Trophoblast cell (in vitro differentiated cells and primary cell): Measurements from ENCODE around the gene ADPRS.
A peak's percentile ranks its signal among the peaks of the same experiment; 100 is the strongest.

Source experiments
- DNase-seq, 2 donors: peaks; one replicate each; pipeline ENCODE4 v3.0.0-alpha.2; 2016
- H2AFZ ChIP-seq: 2 replicates; pipeline ENCODE4 v1.6.1; 2013; ENCODE audit warnings: low read length, moderate library complexity, mild to moderate bottlenecking; ENCODE audit not compliant: insufficient read depth, poor library complexity
- H2AK5ac ChIP-seq: 2 replicates; pipeline ENCODE4 v1.6.1; 2013; ENCODE audit warnings: mild to moderate bottlenecking, low read length
- H2BK120ac ChIP-seq: 2 replicates; pipeline ENCODE4 v1.6.1; 2013; ENCODE audit warnings: low read length, mild to moderate bottlenecking, moderate library complexity; ENCODE audit not compliant: insufficient read depth, poor library complexity
- H2BK12ac ChIP-seq: 2 replicates; pipeline ENCODE4 v1.6.1; 2013; ENCODE audit warnings: mild to moderate bottlenecking, low read length, moderate library complexity
- H2BK5ac ChIP-seq: 2 replicates; pipeline ENCODE4 v1.6.1; 2013; ENCODE audit warnings: low read length, low read depth, moderate library complexity, mild to moderate bottlenecking; ENCODE audit not compliant: poor library complexity
- H3K14ac ChIP-seq: 2 replicates; pipeline ENCODE4 v1.6.1; 2013; ENCODE audit warnings: mild to moderate bottlenecking, low read length
- H3K18ac ChIP-seq: 2 replicates; pipeline ENCODE4 v1.6.1; 2013; ENCODE audit warnings: mild to moderate bottlenecking, low read length
- H3K23ac ChIP-seq: 2 replicates; pipeline ENCODE4 v1.6.1; 2013; ENCODE audit warnings: low read length
- H3K27ac ChIP-seq: 2 replicates; pipeline ENCODE4 v1.5.1; 2013; ENCODE audit warnings: low read depth, mild to moderate bottlenecking, inconsistent platforms, low read length, moderate library complexity
- H3K27me3 ChIP-seq: 2 replicates; pipeline ENCODE4 v1.6.1; 2013; ENCODE audit warnings: inconsistent platforms, mild to moderate bottlenecking, low read length, moderate library complexity; ENCODE audit not compliant: insufficient read depth
- H3K36me3 ChIP-seq, 2 experiments: 1 replicate in 1 of 2; 2 replicates in 1 of 2; pipeline ENCODE4 v1.6.1; 2013; ENCODE audit warnings: low read length in 2 of 2, mild to moderate bottlenecking in 2 of 2, moderate library complexity in 1 of 2; ENCODE audit not compliant: insufficient read depth in 2 of 2, control insufficient read depth in 1 of 2
- H3K4ac ChIP-seq: 2 replicates; pipeline ENCODE4 v1.6.1; 2013; ENCODE audit warnings: low read depth, mild to moderate bottlenecking, low read length, moderate library complexity
- H3K4me1 ChIP-seq, 2 experiments: 1 replicate in 1 of 2; 2 replicates in 1 of 2; pipeline ENCODE4 v1.6.1; 2013; ENCODE audit warnings: low read length in 2 of 2, mild to moderate bottlenecking in 2 of 2, moderate library complexity in 1 of 2; ENCODE audit not compliant: insufficient read depth in 2 of 2, control insufficient read depth in 1 of 2
- H3K4me2 ChIP-seq: 2 replicates; pipeline ENCODE4 v1.6.1; 2013; ENCODE audit warnings: inconsistent platforms, mild to moderate bottlenecking, low read length, moderate library complexity
- H3K4me3 ChIP-seq: 2 replicates; pipeline ENCODE4 v1.5.1; 2013; ENCODE audit warnings: mild to moderate bottlenecking, low read depth, low read length, inconsistent platforms
- H3K79me1 ChIP-seq: one replicate; pipeline ENCODE4 v1.6.1; 2013; ENCODE audit warnings: low read length
- H3K79me2 ChIP-seq: 2 replicates; pipeline ENCODE4 v1.6.1; 2013; ENCODE audit warnings: low read length, mild to moderate bottlenecking; ENCODE audit not compliant: control insufficient read depth, insufficient read depth, poor library complexity
- H3K9ac ChIP-seq: 2 replicates; pipeline ENCODE4 v1.6.1; 2013; ENCODE audit warnings: mild to moderate bottlenecking, low read length
- H3K9me3 ChIP-seq: 2 replicates; pipeline ENCODE4 v1.6.1; 2013; ENCODE audit warnings: low read depth, mild to moderate bottlenecking, control low read depth, inconsistent platforms, low read length; ENCODE audit not compliant: insufficient read depth
- H4K12ac ChIP-seq: 2 replicates; pipeline ENCODE4 v1.6.1; 2013; ENCODE audit warnings: low read depth, mild to moderate bottlenecking, low read length, moderate library complexity
- H4K8ac ChIP-seq: 2 replicates; pipeline ENCODE4 v1.6.1; 2013; ENCODE audit warnings: low read depth, mild to moderate bottlenecking, low read length, moderate library complexity
- H4K91ac ChIP-seq: one replicate; pipeline ENCODE4 v1.6.1; 2013; ENCODE audit warnings: low read depth, mild to moderate bottlenecking, low read length, moderate library complexity
- whole genome bisulfite sequencing: extraction: QIAGEN DNeasy Blood & Tissue Kit; methylation state at CpG from one replicate; pipeline ENCODE4 v1.1.7; 2013; ENCODE audit warnings: missing lambda C conversion rate; ENCODE audit not compliant: insufficient read length, insufficient coverage; ENCODE audit errors: extremely low coverage; 5-methylcytosine and 5-hydroxymethylcytosine counted together

ADPRS gene

GRCh38 chr1:36098650-36099365 is 10.1 kb downstream of the ADPRS start:
- H3K23ac ChIP-seq, result no peak overlapping the region
- H2BK120ac ChIP-seq, result no peak overlapping the region
- no peaks in the 10 kb centered on the region for H3K4me1 ChIP-seq
- no peak overlapping the region for H3K27ac ChIP-seq
- no peaks in the 10 kb centered on the region for H3K27me3 ChIP-seq
- H3K4me3 ChIP-seq, result no peak overlapping the region
- no peak overlapping the region for H2AK5ac ChIP-seq
- no peak overlapping the region for H3K4me2 ChIP-seq
- H3K9me3 ChIP-seq, result no peaks in the 10 kb centered on the region
- no peak overlapping the region for H4K8ac ChIP-seq
- H3K4ac ChIP-seq, result no peak overlapping the region
- H2BK5ac ChIP-seq, result no peak overlapping the region
- no peaks in the 10 kb centered on the region for H3K79me1 ChIP-seq
- no peak overlapping the region for H3K14ac ChIP-seq
- H3K36me3 ChIP-seq, result peaks cover 16 to 17% of the 10 kb centered on the region in 2 experiments
- H3K9ac ChIP-seq, result no peak overlapping the region
- DNase-seq, result no peak
- H3K18ac ChIP-seq, result no peak overlapping the region
- no CpG with 5 or more reads among the region's 13 CpGs for WGBS
- H2AFZ ChIP-seq, result no peak overlapping the region
- H2BK12ac ChIP-seq, result no peak overlapping the region
- no peaks in the 10 kb centered on the region for H3K79me2 ChIP-seq
- no peak overlapping the region for H4K91ac ChIP-seq
- H4K12ac ChIP-seq, result no peak overlapping the region

DNA sequence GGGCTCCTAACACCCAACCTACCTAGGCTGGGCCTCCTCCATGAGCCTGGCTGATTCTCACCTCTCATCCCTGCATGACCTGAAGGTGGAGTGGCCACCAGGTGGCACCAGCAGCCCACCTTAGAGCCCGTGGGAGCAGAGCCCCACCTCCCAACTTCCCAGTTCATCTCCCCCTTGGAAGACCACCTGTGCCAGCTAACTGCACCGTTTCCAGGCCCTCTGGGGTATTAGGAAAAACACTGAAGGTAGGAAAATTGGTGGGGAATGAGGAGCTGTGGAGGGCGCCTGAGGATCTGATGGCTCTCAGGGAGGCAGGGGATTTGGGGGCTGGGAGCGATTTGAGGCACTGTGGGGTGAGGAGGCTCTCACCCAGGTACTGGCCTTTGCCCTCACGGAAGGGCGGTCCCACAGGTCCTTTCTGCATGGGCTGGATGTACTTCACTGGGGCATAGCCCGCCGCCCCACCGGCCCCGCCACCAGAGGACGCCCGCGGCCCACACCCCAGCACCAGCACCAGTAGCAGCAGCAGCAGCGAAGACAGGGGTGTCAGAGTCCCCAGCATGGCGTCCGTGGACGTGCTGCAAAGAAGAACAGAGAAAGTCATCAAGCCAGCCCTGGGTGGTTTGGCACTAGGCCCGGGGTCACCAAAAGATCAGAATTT is 11.1 kb downstream of the ADPRS start:
- Histone ChIP-seq H3K4me2 (no peak overlapping the region), H2BK12ac (no peak overlapping the region), H3K14ac (no peak overlapping the region), H4K8ac (no peak overlapping the region), H3K79me2 (no peaks in the 10 kb centered on the region), H3K9me3 (no peaks in the 10 kb centered on the region), H3K4me3 (no peak overlapping the region), H4K12ac (no peak overlapping the region), H2BK120ac (no peak overlapping the region), H3K18ac (no peak overlapping the region), H4K91ac (no peak overlapping the region), H2AK5ac (no peak overlapping the region), H3K4ac (no peak overlapping the region), H3K79me1 (no peaks in the 10 kb centered on the region), H3K4me1 (no peaks in the 10 kb centered on the region), H3K36me3 (peaks cover 6 to 7% of the 10 kb centered on the region in 2 experiments), H3K9ac (no peak overlapping the region), H2AFZ (no peak overlapping the region), H3K27me3 (no peaks in the 10 kb centered on the region), H3K27ac (no peak overlapping the region), H2BK5ac (no peak overlapping the region), H3K23ac (no peak overlapping the region)
- peak; percentile 55 to 83 for DNase-seq
- WGBS, result no CpG with 5 or more reads among the region's 18 CpGs

- Histone ChIP-seq H3K18ac (no peak overlapping the region), H3K79me1 (no peaks in the 10 kb centered on the region), H3K9me3 (no peaks in the 10 kb centered on the region), H3K36me3 (peaks cover 4 to 5% of the 10 kb centered on the region in 2 experiments), H3K27ac (no peak overlapping the region), H2AFZ (no peak overlapping the region), H3K4ac (no peak overlapping the region), H2BK120ac (no peak overlapping the region), H4K8ac (no peak overlapping the region), H3K23ac (no peak overlapping the region), H3K14ac (no peak overlapping the region), H2AK5ac (no peak overlapping the region), H3K9ac (no peak overlapping the region), H2BK5ac (no peak overlapping the region), H3K4me2 (no peak overlapping the region), H4K91ac (no peak overlapping the region), H3K4me1 (no peaks in the 10 kb centered on the region), H3K27me3 (no peaks in the 10 kb centered on the region), H2BK12ac (no peak overlapping the region), H4K12ac (no peak overlapping the region), H3K4me3 (no peak overlapping the region), H3K79me2 (no peaks in the 10 kb centered on the region)
- DNase-seq, result no peak
- WGBS, result no CpG with 5 or more reads among the region's 6 CpGs
Measured at GRCh38 chr1:36100376-36100775, 11.7 kb downstream of the ADPRS start.

DNA sequence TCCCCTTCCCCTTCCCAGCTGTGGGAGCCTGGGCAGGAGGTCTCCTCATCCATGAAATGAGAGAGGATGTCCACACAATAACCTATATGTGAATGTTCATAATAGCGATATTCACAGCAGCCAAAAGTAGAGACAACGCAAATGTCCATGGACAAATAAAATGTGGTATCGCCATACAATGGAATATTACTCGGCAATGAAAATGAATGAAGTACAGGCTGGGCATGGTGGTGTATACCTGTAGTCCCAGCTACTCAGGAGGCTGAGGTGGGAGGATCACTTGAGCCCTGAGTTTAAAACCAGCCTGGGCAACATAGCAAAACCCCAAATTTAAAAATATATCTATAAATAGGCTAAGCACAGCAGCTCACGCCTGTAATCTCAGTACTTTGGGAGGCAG is 12.9 kb downstream of the ADPRS start:
- H3K9me3 ChIP-seq, result no peaks in the 10 kb centered on the region
- H3K18ac ChIP-seq, result no peak overlapping the region
- H3K79me1 ChIP-seq, result no peaks in the 10 kb centered on the region
- no peak overlapping the region for H3K9ac ChIP-seq
- H3K14ac ChIP-seq, result no peak overlapping the region
- no peaks in the 10 kb centered on the region for H3K36me3 ChIP-seq
- H3K27me3 ChIP-seq, result no peaks in the 10 kb centered on the region
- no peak overlapping the region for H4K8ac ChIP-seq
- H3K27ac ChIP-seq, result no peak overlapping the region
- H3K4me3 ChIP-seq, result no peak overlapping the region
- H2BK12ac ChIP-seq, result no peak overlapping the region
- no peak overlapping the region for H3K4ac ChIP-seq
- no peak overlapping the region for H2BK120ac ChIP-seq
- peaks cover 0 to 2% of the 10 kb centered on the region in 2 experiments for H3K4me1 ChIP-seq
- H3K4me2 ChIP-seq, result no peak overlapping the region
- no peak overlapping the region for H4K91ac ChIP-seq
- H3K23ac ChIP-seq, result no peak overlapping the region
- no peak overlapping the region for H2BK5ac ChIP-seq
- no CpG with 5 or more reads among the region's 5 CpGs for WGBS
- DNase-seq, result no peak
- no peak overlapping the region for H2AFZ ChIP-seq
- no peak overlapping the region for H2AK5ac ChIP-seq
- H3K79me2 ChIP-seq, result no peaks in the 10 kb centered on the region
- no peak overlapping the region for H4K12ac ChIP-seq
